GM18870 (cell line): ENCODE measurements around the gene PAGR1.

ENCODE experiments used
- ATAC-seq: cut with Tn5 transposase; IDR thresholded peaks from one replicate; pipeline ENCODE4 v1.9.1; 2021; ENCODE audit warnings: moderate library complexity; ENCODE audit not compliant: unreplicated experiment

The PAGR1 gene

GRCh38 chr16:29834079-29834478, 18.1 kb downstream of the PAGR1 start:
- ATAC-seq = no peak

- no peak for ATAC-seq
These were observed 20.0 kb downstream of the PAGR1 start for GRCh38 chr16:29835926-29836325.

- no peak for ATAC-seq
These were observed 20.7 kb downstream of the PAGR1 start for GRCh38 chr16:29836623-29837022.

GRCh38 chr16:29837841-29838240, 21.9 kb downstream of the PAGR1 start:
- ATAC-seq = no peak

GRCh38 chr16:29839822-29840221, 23.9 kb downstream of the PAGR1 start:
- no peak for ATAC-seq

- ATAC-seq = no peak
These were observed 24.3 kb downstream of the PAGR1 start for GRCh38 chr16:29840240-29840639.

- no peak for ATAC-seq
These were observed 25.7 kb downstream of the PAGR1 start for GRCh38 chr16:29841631-29842030.

- no peak for ATAC-seq
These were observed 26.9 kb downstream of the PAGR1 start for GRCh38 chr16:29842732-29843346.

- no peak for ATAC-seq
These were observed 28.0 kb downstream of the PAGR1 start for GRCh38 chr16:29843931-29844330.

GRCh38 chr16:29844575-29845331, 28.8 kb downstream of the PAGR1 start:
- no peak for ATAC-seq

- no peak for ATAC-seq
These were observed 29.7 kb downstream of the PAGR1 start for GRCh38 chr16:29845656-29846055.

GRCh38 chr16:29848420-29849297, 32.7 kb downstream of the PAGR1 start:
- ATAC-seq = no peak

GRCh38 chr16:29849505-29849904, 33.6 kb downstream of the PAGR1 start:
- no peak for ATAC-seq

GRCh38 chr16:29850998-29851397, 35.0 kb downstream of the PAGR1 start:
- no peak for ATAC-seq

GRCh38 chr16:29852654-29853053, 36.7 kb downstream of the PAGR1 start:
- no peak for ATAC-seq

- no peak for ATAC-seq
These were observed 38.7 kb downstream of the PAGR1 start for GRCh38 chr16:29854520-29855100.

GRCh38 chr16:29857133-29857760, 41.3 kb downstream of the PAGR1 start:
- ATAC-seq = no peak

- ATAC-seq = no peak
These were observed 42.3 kb downstream of the PAGR1 start for GRCh38 chr16:29858149-29858849.

- no peak for ATAC-seq
These were observed 43.0 kb downstream of the PAGR1 start for GRCh38 chr16:29858974-29859373.

- no peak for ATAC-seq
These were observed 44.3 kb downstream of the PAGR1 start for GRCh38 chr16:29860218-29860617.
